ENCODE data around the gene TTLL3. TPM values are rescaled to one million over a fixed set of nuclear protein-coding genes. Genes with fewer than 3 reads are reported as not detected.
"Not testable (repeated sequence)": the region's sequence is repeated elsewhere in the genome, so short reads cannot be mapped to it uniquely, and the experiment has no call there.

TTLL3 gene
- total RNA-seq, 2 experiments from 2014 or later, result 50.8 to 59.0 TPM

- Mint-ChIP-seq H3K4me1 (peaks cover 2% of the 10 kb centered on the region), H3K36me3 (ENCODE audit: low read depth) (no peaks in the 10 kb centered on the region), H3K27ac (no peak overlapping the region), H3K9me3 (no peaks in the 10 kb centered on the region), H3K27me3 (peaks cover 6% of the 10 kb centered on the region), H3K4me3 (no peak overlapping the region)
- ChIA-PET POLR2A (no interaction called here), CTCF (no interaction called here)
- no peak for DNase-seq
Observed at GRCh38 chr3:9867106-9867505, 57.0 kb downstream of the TTLL3 start.

- Mint-ChIP-seq H3K27ac (no peak overlapping the region), H3K36me3 (ENCODE audit: low read depth) (no peaks in the 10 kb centered on the region)
Observed at GRCh38 chr3:9869955-9870354, 59.9 kb downstream of the TTLL3 start.

GRCh38 chr3:9870978-9871377, 60.9 kb downstream of the TTLL3 start:
- no peaks in the 10 kb centered on the region for H3K36me3 Mint-ChIP-seq (ENCODE audit: low read depth)
- no peaks in the 10 kb centered on the region for H3K9me3 Mint-ChIP-seq
- H3K27me3 Mint-ChIP-seq, result no peaks in the 10 kb centered on the region
- H3K27ac Mint-ChIP-seq, result no peak overlapping the region
- H3K4me1 Mint-ChIP-seq, result no peaks in the 10 kb centered on the region
- no peak overlapping the region for H3K4me3 Mint-ChIP-seq
- CTCF ChIA-PET, result interaction anchor here (0.5 to 1.2 kb wide), 2 partner anchors 61 to 225 kb away, joined by 4 read pairs; no protein-coding TSS in a partner anchor
- DNase-seq, result no peak
- POLR2A ChIA-PET, result no interaction called here

More at GRCh38 chr3:9869955-9870354, 59.9 kb downstream of the TTLL3 start:
- CTCF ChIA-PET, result interaction anchor here (1.2 kb wide), 1 partner anchor 62 kb away, joined by 4 read pairs; no protein-coding TSS in a partner anchor
- Mint-ChIP-seq H3K4me1 (no peaks in the 10 kb centered on the region), H3K27me3 (no peaks in the 10 kb centered on the region), H3K4me3 (no peak overlapping the region), H3K9me3 (no peaks in the 10 kb centered on the region)
- POLR2A ChIA-PET, result no interaction called here
- DNase-seq, result no peak

GRCh38 chr3:9872067-9872466, 62.0 kb downstream of the TTLL3 start:
- H3K4me3 Mint-ChIP-seq; H3K9me3 Mint-ChIP-seq; H3K4me1 Mint-ChIP-seq; H3K27ac Mint-ChIP-seq; POLR2A ChIA-PET; H3K27me3 Mint-ChIP-seq; H3K36me3 Mint-ChIP-seq (ENCODE audit: low read depth); DNase-seq: not testable (repeated sequence)
- CTCF ChIA-PET, result interaction anchor here (1.6 kb wide), 1 partner anchor 23 kb away, joined by 3 read pairs; no protein-coding TSS in a partner anchor

- Mint-ChIP-seq H3K27ac (no peak overlapping the region), H3K36me3 (ENCODE audit: low read depth) (no peaks in the 10 kb centered on the region), H3K4me3 (no peak overlapping the region), H3K9me3 (no peaks in the 10 kb centered on the region), H3K27me3 (peaks cover 3% of the 10 kb centered on the region), H3K4me1 (no peaks in the 10 kb centered on the region)
- no peak for DNase-seq
- ChIA-PET CTCF (no interaction called here), POLR2A (no interaction called here)
Observed at GRCh38 chr3:9875448-9875847, 65.4 kb downstream of the TTLL3 start.

- H3K4me3 Mint-ChIP-seq; DNase-seq; H3K36me3 Mint-ChIP-seq (ENCODE audit: low read depth); H3K9me3 Mint-ChIP-seq; H3K4me1 Mint-ChIP-seq; H3K27ac Mint-ChIP-seq; CTCF ChIA-PET; H3K27me3 Mint-ChIP-seq: not testable (repeated sequence)
- POLR2A ChIA-PET, result interaction anchor here (1.7 kb wide), 1 partner anchor 14 kb away, joined by 7 read pairs; the partner anchor contains the start of gene JAGN1
Observed at GRCh38 chr3:9876255-9876654, 66.2 kb downstream of the TTLL3 start.

GRCh38 chr3:9876991-9877390, 66.9 kb downstream of the TTLL3 start:
- ChIA-PET CTCF (no interaction called here), POLR2A (interaction anchor here (1.7 kb wide), 1 partner anchor 14 kb away, joined by 7 read pairs; the partner anchor contains the start of gene JAGN1)
- Mint-ChIP-seq H3K27me3 (peaks cover 3% of the 10 kb centered on the region), H3K4me1 (no peaks in the 10 kb centered on the region), H3K36me3 (ENCODE audit: low read depth) (no peaks in the 10 kb centered on the region), H3K4me3 (no peak overlapping the region), H3K9me3 (no peaks in the 10 kb centered on the region), H3K27ac (no peak overlapping the region)
- DNase-seq, result no peak

- POLR2A ChIA-PET, result no interaction called here
- no peaks in the 10 kb centered on the region for H3K9me3 Mint-ChIP-seq
- no peak overlapping the region for H3K27ac Mint-ChIP-seq
- H3K27me3 Mint-ChIP-seq, result peaks cover 3% of the 10 kb centered on the region
- no peaks in the 10 kb centered on the region for H3K4me1 Mint-ChIP-seq
- H3K36me3 Mint-ChIP-seq (ENCODE audit: low read depth), result no peaks in the 10 kb centered on the region
- no peak overlapping the region for H3K4me3 Mint-ChIP-seq
- CTCF ChIA-PET, result no interaction called here
- no peak for DNase-seq
Observed at GRCh38 chr3:9878700-9879099, 68.6 kb downstream of the TTLL3 start.

- Mint-ChIP-seq H3K36me3 (ENCODE audit: low read depth) (no peaks in the 10 kb centered on the region), H3K9me3 (no peaks in the 10 kb centered on the region), H3K4me1 (no peaks in the 10 kb centered on the region), H3K27ac (no peak within 1 kb of the TSS), H3K4me3 (no peak within 1 kb of the TSS), H3K27me3 (peaks cover 3% of the 10 kb centered on the region)
- DNase-seq, result no peak
- CTCF ChIA-PET, result no interaction called here
- POLR2A ChIA-PET, result interaction anchor here (0.9 to 1.0 kb wide), 2 partner anchors 11 to 22 kb away, joined by 3 to 5 read pairs; partner anchors contain the start of genes IL17RE and JAGN1
Observed at GRCh38 chr3:9879830-9880549, 69.9 kb downstream of the TTLL3 start, which contains the start of gene CIDEC. CIDEC (minus strand) TSS chr3:9880253; CDS start chr3:9878486, 1,767 bp downstream.

GRCh38 chr3:9881441-9881840, 71.4 kb downstream of the TTLL3 start:
- Mint-ChIP-seq H3K36me3 (ENCODE audit: low read depth) (no peaks in the 10 kb centered on the region), H3K4me1 (no peaks in the 10 kb centered on the region), H3K9me3 (no peaks in the 10 kb centered on the region), H3K4me3 (no peak overlapping the region), H3K27me3 (peaks cover 3% of the 10 kb centered on the region), H3K27ac (no peak overlapping the region)
- CTCF ChIA-PET, result interaction anchor here (0.7 kb wide), 1 partner anchor 135 kb away, joined by 3 read pairs; no protein-coding TSS in a partner anchor
- no peak for DNase-seq
- POLR2A ChIA-PET, result no interaction called here

GRCh38 chr3:9883706-9884554, 73.9 kb downstream of the TTLL3 start:
- H3K4me1 Mint-ChIP-seq, result no peaks in the 10 kb centered on the region
- no peaks in the 10 kb centered on the region for H3K9me3 Mint-ChIP-seq
- ChIA-PET POLR2A (interaction anchor here (0.6 to 1.3 kb wide), 2 partner anchors 10 to 176 kb away, joined by 3 read pairs; no protein-coding TSS in a partner anchor), CTCF (interaction anchor here (0.7 to 2.2 kb wide), 2 partner anchors 49 to 147 kb away, joined by 3 to 9 read pairs; no protein-coding TSS in a partner anchor)
- no peaks in the 10 kb centered on the region for H3K27me3 Mint-ChIP-seq
- no peak for DNase-seq
- no peak overlapping the region for H3K27ac Mint-ChIP-seq
- H3K36me3 Mint-ChIP-seq (ENCODE audit: low read depth), result no peaks in the 10 kb centered on the region
- no peak overlapping the region for H3K4me3 Mint-ChIP-seq

- Mint-ChIP-seq H3K9me3 (no peaks in the 10 kb centered on the region), H3K27me3 (no peaks in the 10 kb centered on the region), H3K36me3 (ENCODE audit: low read depth) (no peaks in the 10 kb centered on the region), H3K4me3 (no peak overlapping the region), H3K27ac (no peak overlapping the region), H3K4me1 (peaks cover under 1% of the 10 kb centered on the region)
- DNase-seq, result no peak
- ChIA-PET CTCF (interaction anchor here (0.5 to 2.2 kb wide), 2 partner anchors 48 to 138 kb away, joined by 4 to 9 read pairs; no protein-coding TSS in a partner anchor), POLR2A (interaction anchor here (0.6 kb wide), 1 partner anchor 177 kb away, joined by 3 read pairs; no protein-coding TSS in a partner anchor)
Observed at GRCh38 chr3:9884555-9885165, 74.6 kb downstream of the TTLL3 start.

Data from activated CD4-positive, alpha-beta memory T cell treated with anti-CD3 and anti-CD28 coated beads, Interleukin-2, amount 10 ng/mL, durations not matched to agents 7 days and 5 days (primary cell).